Activated T-cell treated with anti-CD3 and anti-CD28 coated beads, Interleukin-2, amount 50 U/mL, for 24 hours (primary cell): ENCODE measurements around the gene C6orf47.

ENCODE experiments used
- DNase-seq: peaks from one replicate; pipeline ENCODE4 v3.0.0-alpha.2; 2020
- H3K27ac Mint-ChIP-seq: 2 replicates; pipeline ENCODE4 v1.8.0; 2020; ENCODE audit warnings: mild to moderate bottlenecking, mixed read lengths
- H3K27me3 Mint-ChIP-seq: 2 replicates; pipeline ENCODE4 v1.8.0; 2020; ENCODE audit warnings: mixed read lengths
- H3K36me3 Mint-ChIP-seq: 2 replicates; pipeline ENCODE4 v1.8.0; 2020; ENCODE audit warnings: low read depth, mixed read lengths
- H3K4me1 Mint-ChIP-seq: 2 replicates; pipeline ENCODE4 v1.8.0; 2020; ENCODE audit warnings: low read depth, mixed read lengths
- H3K4me3 Mint-ChIP-seq: 2 replicates; pipeline ENCODE4 v1.8.0; 2020; ENCODE audit warnings: mild to moderate bottlenecking, moderate library complexity, mixed read lengths
- H3K9me3 Mint-ChIP-seq: 2 replicates; pipeline ENCODE4 v1.8.0; 2020; ENCODE audit warnings: mixed read lengths

The C6orf47 gene

DNA sequence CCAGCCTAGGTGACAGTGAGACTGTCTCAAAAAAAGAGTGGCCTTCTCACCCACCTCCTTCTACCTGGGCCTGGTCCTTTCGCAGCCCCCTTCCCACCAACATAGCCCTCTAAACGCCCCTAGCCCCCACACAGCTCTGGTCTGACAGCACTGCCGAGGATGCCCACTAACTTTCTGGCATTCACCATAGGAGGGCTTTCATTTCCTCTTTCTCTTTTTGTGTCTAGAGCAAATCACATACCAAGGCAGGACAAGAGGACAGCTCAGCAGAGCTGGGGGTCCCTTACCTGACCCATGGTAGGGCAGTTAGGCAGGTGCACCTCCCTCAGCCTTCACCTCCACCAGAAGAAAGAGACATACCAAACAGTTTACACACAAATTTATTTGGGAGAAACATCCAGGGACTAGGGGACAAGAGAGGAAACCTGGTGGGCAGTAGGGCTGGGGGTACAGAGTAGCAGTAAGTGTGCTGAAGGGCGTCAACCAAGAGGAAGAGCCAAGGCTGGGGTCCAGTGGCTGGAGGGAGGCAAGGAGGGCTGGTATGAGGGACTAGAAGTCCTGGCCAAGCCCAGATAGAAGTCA lies 15.8 kb upstream of the C6orf47 start:
- no peak for DNase-seq
- Mint-ChIP-seq H3K27ac (peak overlapping the region; percentile 9), H3K9me3 (no peaks in the 10 kb centered on the region), H3K4me1 (peaks cover 14% of the 10 kb centered on the region), H3K36me3 (peaks cover 37% of the 10 kb centered on the region), H3K27me3 (no peaks in the 10 kb centered on the region), H3K4me3 (no peak overlapping the region)

DNA sequence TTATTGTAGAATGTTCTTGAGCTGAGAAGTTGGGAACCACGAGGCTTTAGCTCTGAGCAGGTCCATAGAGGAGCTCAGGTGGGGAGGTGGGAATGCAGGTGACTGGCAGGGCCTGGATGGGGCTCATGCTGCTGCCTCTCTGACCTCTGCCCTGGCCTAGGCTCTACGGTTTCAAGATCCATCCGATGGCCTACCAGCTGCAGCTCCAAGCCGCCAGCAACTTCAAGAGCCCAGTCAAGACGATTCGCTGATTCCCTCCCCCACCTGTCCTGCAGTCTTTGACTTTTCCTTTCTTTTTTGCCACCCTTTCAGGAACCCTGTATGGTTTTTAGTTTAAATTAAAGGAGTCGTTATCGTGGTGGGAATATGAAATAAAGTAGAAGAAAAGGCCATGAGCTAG lies 9.1 kb upstream of the C6orf47 start, which contains the start of gene LY6G5B:
Gene LY6G5B, plus strand, starts transcription at position 301 of the 400 bp plus-strand sequence. CDS start 975 bp downstream, outside the sequence.
- Mint-ChIP-seq H3K4me3 (no peak within 1 kb of the TSS), H3K9me3 (no peaks in the 10 kb centered on the region), H3K27ac (peak within 1 kb of the TSS; percentile 79), H3K4me1 (peaks cover 38% of the 10 kb centered on the region), H3K36me3 (peaks cover 95% of the 10 kb centered on the region), H3K27me3 (no peaks in the 10 kb centered on the region)
- DNase-seq = no peak

DNA sequence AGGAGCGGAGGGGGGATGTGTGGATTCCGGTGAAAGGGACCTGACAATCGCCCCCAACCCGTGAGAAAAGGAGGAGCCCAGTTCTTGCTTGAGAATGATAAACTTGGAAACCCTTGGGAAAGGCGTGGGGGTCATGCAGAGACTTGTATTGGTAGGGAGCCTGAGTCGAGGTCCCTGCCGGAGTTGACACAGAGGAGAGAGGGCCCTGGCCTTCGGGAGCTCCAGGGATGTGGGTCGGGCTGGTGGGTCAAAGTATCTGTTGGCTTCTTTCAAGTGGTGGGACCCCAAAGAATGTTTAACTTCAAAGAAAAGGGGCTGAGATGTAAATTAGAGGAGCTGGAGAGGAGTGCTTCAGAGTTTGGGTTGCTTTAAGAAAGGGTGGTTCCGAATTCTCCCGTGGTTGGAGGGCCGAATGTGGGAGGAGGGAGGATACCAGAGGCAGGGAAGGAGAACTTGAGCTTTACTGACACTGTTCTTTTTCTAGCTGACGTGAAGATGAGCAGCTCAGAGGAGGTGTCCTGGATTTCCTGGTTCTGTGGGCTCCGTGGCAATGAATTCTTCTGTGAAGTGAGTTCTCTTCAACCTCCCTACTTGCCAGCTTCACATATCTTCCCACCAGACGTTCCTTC lies 5.9 kb upstream of the C6orf47 start:
- Mint-ChIP-seq H3K9me3 (no peaks in the 10 kb centered on the region), H3K27ac (peak overlapping the region; percentile 97), H3K4me3 (peak overlapping the region; percentile 89), H3K27me3 (no peaks in the 10 kb centered on the region), H3K36me3 (peaks cover 100% of the 10 kb centered on the region), H3K4me1 (peaks cover 67% of the 10 kb centered on the region)
- DNase-seq = no peak

DNA sequence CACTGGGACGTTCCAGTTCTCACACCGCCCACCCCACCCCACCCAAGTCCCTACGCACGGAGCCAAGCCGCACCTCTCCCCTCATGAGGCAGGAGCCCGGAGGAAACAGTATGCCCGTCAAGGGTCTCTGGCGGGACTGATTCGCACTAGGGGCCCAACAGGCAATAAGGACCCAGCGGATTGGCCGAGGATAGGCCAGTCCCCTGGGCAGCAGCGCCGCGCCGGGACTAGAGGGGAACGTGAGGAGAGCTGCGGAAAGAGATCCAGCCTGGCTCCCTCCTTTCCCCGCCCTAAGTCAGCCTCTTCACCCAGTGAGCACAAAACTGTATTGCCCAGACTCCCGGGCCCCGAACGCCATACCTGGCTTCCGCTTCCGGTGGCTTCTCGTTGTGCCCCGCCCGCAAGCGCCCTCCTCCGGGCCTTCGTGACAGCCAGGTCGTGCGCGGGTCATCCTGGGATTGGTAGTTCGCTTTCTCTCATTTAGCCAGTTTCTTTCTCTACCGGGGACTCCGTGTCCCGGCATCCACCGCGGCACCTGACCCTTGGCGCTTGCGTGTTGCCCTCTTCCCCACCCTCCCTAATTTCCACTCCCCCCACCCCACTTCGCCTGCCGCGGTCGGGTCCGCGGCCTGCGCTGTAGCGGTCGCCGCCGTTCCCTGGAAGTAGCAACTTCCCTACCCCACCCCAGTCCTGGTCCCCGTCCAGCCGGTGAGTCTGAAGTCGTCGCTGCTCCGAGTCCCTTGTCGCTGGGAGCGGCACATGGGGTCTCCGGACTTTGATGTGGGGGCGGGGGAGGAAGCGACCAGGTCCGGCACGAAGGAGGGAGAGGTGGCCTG lies 5.1 kb upstream of the C6orf47 start, which contains the start of gene CSNK2B:
Gene CSNK2B, plus strand, starts transcription at position 580 of the 836 bp plus-strand sequence. CDS start 752 bp downstream, outside the sequence.
- peaks cover 100% of the 10 kb centered on the region for H3K36me3 Mint-ChIP-seq
- H3K4me3 Mint-ChIP-seq = peak within 1 kb of the TSS; percentile 89
- peak; percentile 97 for DNase-seq
- H3K9me3 Mint-ChIP-seq = no peaks in the 10 kb centered on the region
- no peaks in the 10 kb centered on the region for H3K27me3 Mint-ChIP-seq
- peaks cover 74% of the 10 kb centered on the region for H3K4me1 Mint-ChIP-seq
- H3K27ac Mint-ChIP-seq = peak within 1 kb of the TSS; percentile 97

DNA sequence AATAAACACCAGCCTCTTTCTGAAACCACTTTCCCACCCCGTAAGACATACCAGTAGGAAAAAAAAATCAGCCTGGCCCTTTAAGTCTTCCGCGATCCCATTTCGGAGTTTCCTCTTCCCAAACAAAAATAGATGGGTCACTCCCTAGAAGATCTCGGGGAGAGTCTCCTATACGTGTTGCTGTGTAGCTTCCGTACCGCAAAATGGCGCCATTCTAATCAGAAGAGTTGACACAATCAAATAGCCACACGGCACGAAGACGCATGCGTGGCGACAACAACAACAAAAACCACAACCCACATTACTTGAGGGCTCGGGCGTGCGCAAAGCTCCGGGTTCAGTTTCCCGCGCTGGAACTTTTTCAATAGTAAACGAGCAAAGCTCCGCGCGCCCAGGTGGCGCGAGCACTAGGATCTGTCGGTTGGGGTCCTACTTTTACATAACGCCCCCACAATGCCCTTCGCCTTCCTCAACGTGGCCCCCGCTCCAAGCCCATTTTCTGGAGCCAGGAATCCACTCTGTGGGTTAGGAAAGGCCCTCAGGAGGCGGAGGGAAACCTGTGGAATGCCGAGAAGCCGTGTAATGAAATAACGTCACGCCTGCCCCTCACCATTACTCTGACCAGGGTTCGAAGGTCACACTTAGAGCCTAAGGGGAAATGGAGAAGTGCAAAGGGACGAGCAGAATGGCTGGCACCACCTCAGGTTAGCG lies 4.4 kb upstream of the C6orf47 start, which contains the start of gene GPANK1:
Gene GPANK1, minus strand, starts transcription at position 208 of the 711 bp plus-strand sequence. CDS start 519 bp downstream, outside the sequence.
- peak within 1 kb of the TSS; percentile 97 for H3K27ac Mint-ChIP-seq
- H3K4me1 Mint-ChIP-seq = peaks cover 76% of the 10 kb centered on the region
- peaks cover 98% of the 10 kb centered on the region for H3K36me3 Mint-ChIP-seq
- H3K9me3 Mint-ChIP-seq = no peaks in the 10 kb centered on the region
- H3K27me3 Mint-ChIP-seq = no peaks in the 10 kb centered on the region
- DNase-seq = peak; percentile 86
- H3K4me3 Mint-ChIP-seq = peak within 1 kb of the TSS; percentile 89

DNA sequence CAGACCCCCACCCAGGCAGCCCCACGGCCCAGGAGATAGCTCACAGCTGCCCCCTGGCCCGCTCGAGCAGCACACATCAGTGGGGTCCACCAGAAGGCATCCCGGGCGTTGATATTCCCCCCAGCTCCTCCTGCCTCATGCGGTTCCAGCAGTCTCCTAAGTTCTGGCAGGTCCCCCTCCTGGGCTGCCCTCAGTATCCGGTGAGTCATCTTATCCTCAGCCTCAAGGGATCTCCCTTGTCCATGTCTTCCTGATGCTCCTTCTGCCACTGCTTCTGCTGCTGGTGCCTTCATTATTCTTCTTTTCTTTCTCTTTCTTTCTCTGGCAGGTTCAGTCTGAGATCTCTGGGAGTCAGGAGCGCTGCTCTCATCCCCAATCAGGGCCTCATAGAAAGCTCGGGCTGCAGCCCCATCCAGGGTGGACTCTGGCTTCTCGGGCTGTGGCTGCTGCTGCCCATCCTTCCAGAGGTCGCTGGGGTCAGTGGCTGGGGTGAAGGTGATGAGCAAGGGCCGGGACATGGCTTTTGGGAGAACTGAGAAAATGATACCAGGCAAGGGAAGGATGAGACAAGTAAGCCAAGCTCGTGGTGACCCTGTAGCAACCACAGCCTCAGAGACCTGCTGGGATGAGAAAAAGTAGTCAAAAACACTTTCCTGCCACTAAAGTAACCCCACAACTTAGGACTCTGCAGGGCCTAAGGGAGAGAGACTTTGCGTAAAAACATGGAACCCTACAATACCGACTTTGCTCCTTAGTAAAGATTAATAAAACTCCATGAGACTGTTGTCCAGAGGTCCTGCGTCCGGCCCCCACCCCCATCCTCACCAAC lies 3.6 kb upstream of the C6orf47 start:
- peak overlapping the region; percentile 97 for H3K27ac Mint-ChIP-seq
- peaks cover 98% of the 10 kb centered on the region for H3K36me3 Mint-ChIP-seq
- H3K4me1 Mint-ChIP-seq = peaks cover 78% of the 10 kb centered on the region
- H3K4me3 Mint-ChIP-seq = peak overlapping the region; percentile 89
- no peaks in the 10 kb centered on the region for H3K27me3 Mint-ChIP-seq
- no peak for DNase-seq
- H3K9me3 Mint-ChIP-seq = no peaks in the 10 kb centered on the region

DNA sequence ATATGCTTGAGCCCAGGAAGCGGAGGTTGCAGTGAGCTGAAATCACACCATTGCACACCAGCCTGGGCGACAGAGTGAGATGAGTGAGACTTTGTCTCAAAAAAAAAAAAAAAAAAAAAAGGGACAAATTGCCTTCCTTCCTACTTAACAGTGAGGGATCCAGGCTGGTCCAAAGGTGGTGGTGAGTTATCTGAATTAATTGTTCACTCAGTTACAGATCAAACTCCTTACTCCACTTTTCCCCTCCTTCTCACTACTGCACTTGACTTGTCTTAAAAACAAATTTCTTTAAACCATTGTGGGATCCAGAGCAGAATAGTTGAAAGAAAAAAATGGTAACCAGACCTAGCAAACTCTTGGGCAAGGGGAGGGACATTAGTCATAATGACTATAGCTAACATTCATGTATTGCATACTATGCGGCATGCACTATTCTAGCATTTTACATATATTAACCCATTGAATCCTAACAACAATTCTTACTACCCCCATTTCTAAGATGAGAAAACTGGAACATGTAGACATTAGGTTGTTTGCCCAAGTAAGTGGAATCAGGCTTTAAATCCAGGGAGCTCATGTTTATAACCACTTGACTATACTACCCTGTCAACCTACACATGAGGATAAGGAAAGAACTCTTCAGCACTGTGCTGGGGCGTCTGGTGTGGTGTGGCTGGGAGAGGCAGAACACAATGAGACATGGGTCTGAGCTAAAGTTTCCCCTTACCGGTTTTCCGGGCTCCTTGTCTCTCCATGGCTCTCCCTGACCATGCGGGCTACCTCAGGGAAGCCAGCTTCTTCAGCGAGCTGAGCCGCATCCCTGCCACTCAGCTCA lies 2.8 kb upstream of the C6orf47 start:
- no peak for DNase-seq
- Mint-ChIP-seq H3K4me1 (peaks cover 78% of the 10 kb centered on the region), H3K27ac (peak overlapping the region; percentile 97), H3K27me3 (no peaks in the 10 kb centered on the region), H3K36me3 (peaks cover 98% of the 10 kb centered on the region), H3K9me3 (no peaks in the 10 kb centered on the region), H3K4me3 (peak overlapping the region; percentile 89)

DNA sequence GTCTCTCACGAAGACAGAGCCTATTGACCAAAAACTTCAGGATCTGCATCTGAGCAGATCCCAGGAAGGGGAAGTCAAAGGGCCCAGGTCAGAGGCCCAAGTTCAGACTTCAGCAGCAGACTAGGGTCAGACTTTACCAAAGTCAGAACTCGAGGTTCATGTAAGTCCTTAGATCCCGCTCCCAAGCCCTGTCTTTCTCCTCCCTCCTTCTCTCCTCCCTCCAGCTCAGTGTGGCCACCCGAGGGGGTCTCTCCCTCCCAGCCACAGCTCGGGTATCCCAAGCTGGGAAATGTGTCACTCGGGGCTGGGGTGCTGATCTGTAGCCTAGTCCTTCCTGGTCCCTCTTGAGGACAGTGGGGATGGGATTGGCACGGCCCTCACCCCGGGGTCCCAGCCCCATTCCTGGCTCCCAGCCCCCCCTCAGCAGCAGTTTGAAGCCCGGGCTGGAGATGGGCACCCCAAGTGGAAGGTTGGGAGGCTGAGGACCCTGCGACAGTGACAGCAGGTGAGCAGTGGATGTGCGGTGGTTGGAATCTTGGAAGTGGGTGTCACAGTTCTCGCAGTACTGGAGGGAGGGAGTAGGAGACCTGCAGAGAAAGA lies 1.6 kb upstream of the C6orf47 start:
- H3K4me3 Mint-ChIP-seq = peak overlapping the region; percentile 53
- peaks cover 97% of the 10 kb centered on the region for H3K36me3 Mint-ChIP-seq
- H3K9me3 Mint-ChIP-seq = no peaks in the 10 kb centered on the region
- no peak for DNase-seq
- H3K27ac Mint-ChIP-seq = peak overlapping the region; percentile 76
- no peaks in the 10 kb centered on the region for H3K27me3 Mint-ChIP-seq
- H3K4me1 Mint-ChIP-seq = peaks cover 78% of the 10 kb centered on the region

DNA sequence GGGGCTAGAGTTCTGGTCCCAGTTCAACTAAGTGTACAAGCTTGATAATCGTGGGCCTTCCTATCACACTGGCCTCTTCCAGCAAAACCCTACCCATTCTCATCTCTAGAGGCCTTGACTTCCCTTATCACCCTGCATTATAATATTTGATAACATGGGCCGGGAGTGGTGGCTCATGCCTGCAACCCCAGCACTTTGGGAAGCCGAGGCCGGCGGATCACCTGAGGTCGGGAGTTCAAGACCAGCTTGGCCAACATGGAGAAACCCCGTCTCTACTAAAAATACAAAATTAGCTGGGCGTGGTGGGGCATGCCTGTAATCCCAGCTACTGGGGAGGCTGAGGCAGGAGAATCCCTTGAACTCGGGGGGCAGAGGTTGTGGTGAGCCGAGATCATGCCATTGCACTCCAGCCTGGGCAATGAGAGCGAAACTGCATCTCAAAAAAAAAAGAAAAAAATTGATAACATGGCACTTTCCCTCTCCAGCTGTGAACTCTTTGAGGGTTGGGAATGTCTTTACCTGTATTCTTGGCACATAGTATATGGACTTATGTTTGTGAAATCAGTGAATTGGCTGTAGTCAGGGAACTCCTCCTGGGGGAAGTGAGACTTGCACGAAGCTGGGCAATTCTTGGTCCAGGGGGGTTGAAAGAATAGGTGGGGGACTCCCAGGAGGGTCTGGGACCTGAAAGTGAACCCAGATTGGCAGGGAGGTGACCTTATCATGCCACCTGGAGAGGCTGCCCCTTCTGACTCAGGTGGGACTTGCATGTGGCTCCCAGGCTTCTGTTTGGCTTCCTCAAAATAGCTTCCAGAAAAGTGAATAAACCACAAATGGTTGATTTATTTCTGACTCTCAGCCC lies 915 bp upstream of the C6orf47 start:
- Mint-ChIP-seq H3K36me3 (peaks cover 95% of the 10 kb centered on the region), H3K4me1 (peaks cover 78% of the 10 kb centered on the region), H3K4me3 (peak overlapping the region; percentile 96), H3K27ac (peak overlapping the region; percentile 96), H3K27me3 (no peaks in the 10 kb centered on the region), H3K9me3 (no peaks in the 10 kb centered on the region)
- no peak for DNase-seq

DNA sequence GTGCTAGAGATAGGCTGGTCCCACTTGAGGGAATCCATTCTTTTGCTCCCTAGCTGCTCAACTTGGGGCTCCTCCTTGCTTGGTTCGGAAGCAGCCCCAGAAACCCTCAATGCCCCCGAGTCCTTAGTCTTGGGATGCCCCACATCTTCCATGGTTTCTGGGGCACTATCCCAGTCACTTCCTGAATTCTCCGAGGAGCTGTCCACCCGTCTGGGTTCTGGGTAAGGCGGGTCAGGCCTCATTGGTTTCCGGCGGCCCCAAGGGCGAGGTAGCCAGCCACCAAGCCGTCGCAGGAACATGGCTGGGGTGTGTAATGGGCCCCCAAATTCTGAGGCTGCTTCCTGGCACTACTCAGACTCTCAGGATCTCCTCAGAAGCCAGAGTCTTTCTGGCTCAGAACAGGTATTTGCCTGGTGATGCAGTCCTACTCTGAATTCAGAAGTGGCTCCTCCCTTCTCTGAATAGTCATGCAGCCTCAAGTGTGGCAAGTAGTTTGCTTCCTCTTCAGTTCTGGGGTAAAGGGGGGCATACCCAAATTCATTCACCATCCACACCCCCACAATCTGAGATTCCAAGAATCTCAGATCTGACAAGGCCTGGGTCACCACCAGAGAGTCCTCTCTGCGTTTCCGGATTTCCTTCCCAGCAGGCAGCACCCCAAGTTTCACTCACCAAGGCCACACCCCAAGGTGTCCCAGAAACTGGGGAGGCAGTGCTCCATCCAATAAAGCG lies 763 bp downstream of the C6orf47 start:
- DNase-seq = no peak
- Mint-ChIP-seq H3K36me3 (peaks cover 95% of the 10 kb centered on the region), H3K4me3 (peak overlapping the region; percentile 96), H3K4me1 (peaks cover 90% of the 10 kb centered on the region), H3K27ac (peak overlapping the region; percentile 96), H3K27me3 (no peaks in the 10 kb centered on the region), H3K9me3 (no peaks in the 10 kb centered on the region)

DNA sequence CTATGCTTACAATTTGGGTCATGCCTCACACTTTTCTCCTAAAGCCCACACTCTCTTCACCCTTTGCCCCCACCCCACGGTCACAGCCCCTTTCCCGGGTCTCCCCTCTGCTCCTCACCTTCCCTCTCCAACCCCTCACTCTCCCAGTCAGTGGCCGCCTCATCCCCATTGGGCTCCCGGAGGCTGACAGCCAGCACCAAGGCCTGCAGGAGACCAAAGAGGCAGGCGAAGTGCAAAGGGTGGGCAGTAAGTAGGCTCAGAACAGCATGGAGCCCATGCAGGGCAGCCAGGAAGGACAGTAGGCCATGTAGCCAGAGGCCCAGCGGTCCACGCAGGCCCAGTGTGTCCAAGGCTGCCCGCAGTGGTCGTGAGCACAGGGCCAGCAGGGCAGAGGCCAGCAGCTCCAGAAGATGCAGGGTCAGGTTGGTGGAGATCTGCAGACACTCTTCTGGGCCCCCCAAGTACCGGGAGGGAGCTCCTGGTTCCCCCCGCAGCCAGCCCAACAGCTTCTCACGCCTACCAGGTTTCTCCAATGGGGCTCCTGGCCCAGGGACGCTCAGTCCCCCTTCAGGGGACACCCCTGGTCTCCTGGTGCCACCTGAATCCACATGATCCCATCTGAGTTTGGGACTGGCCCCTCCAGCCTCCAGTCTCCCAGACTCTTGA lies 1.5 kb downstream of the C6orf47 start:
- no peak for DNase-seq
- no peaks in the 10 kb centered on the region for H3K9me3 Mint-ChIP-seq
- peaks cover 94% of the 10 kb centered on the region for H3K36me3 Mint-ChIP-seq
- H3K27ac Mint-ChIP-seq = peak overlapping the region; percentile 96
- peaks cover 89% of the 10 kb centered on the region for H3K4me1 Mint-ChIP-seq
- no peaks in the 10 kb centered on the region for H3K27me3 Mint-ChIP-seq
- peak overlapping the region; percentile 96 for H3K4me3 Mint-ChIP-seq
